Kidney (tissue), 22 donors: Measurements from ENCODE around the gene HHATL. TPM values are rescaled to one million over a fixed set of nuclear protein-coding genes. Genes with fewer than 3 reads are reported as not detected.

Experiments used
- DNase-seq, 5 donors: peaks; one replicate each; pipeline ENCODE4 v3.0.0-alpha.2; 2013 to 2020
- FAIRE-seq: peaks from 2 replicates; lab custom pipeline; 2012; peaks lifted over from hg19 to GRCh38; lab: Jason Lieb, UNC
- H3K27ac ChIP-seq, 2 donors: one replicate each; pipeline ENCODE4 v1.7.0; 2013; ENCODE audit warnings: low read depth in 2 of 2, low read length in 2 of 2, inconsistent platforms in 1 of 2
- H3K27me3 ChIP-seq: one replicate; pipeline ENCODE4 v1.7.1; 2013; ENCODE audit warnings: low read length, inconsistent platforms; ENCODE audit not compliant: control insufficient read depth, insufficient read depth
- H3K36me3 ChIP-seq, 3 donors: one replicate each; pipeline versions ENCODE4 v1.7.0 to v1.7.1; 2013; ENCODE audit warnings: low read length in 3 of 3, control low read depth in 1 of 3, inconsistent platforms in 1 of 3; ENCODE audit not compliant: insufficient read depth in 3 of 3, control insufficient read depth in 2 of 3
- H3K4me1 ChIP-seq, 3 donors: one replicate each; pipeline versions ENCODE4 v1.7.0 to v1.7.1; 2013; ENCODE audit warnings: low read length in 3 of 3, inconsistent platforms in 1 of 3, low read depth in 1 of 3; ENCODE audit not compliant: control insufficient read depth in 2 of 3, insufficient read depth in 2 of 3
- H3K4me3 ChIP-seq, 3 donors: one replicate each; pipeline versions ENCODE4 v1.7.0 to v1.8.1; 2013; ENCODE audit warnings: low read length in 3 of 3, control low read depth in 1 of 3, inconsistent platforms in 1 of 3
- H3K9ac ChIP-seq, 3 donors: one replicate each; pipeline versions ENCODE4 v1.7.0 to v1.7.1; 2013; ENCODE audit warnings: low read length in 3 of 3, control low read depth in 1 of 3, inconsistent platforms in 1 of 3
- H3K9me3 ChIP-seq, 3 donors: one replicate each; pipeline versions ENCODE4 v1.7.0 to v1.7.1; 2013; ENCODE audit warnings: low read length in 3 of 3, control low read depth in 1 of 3, inconsistent platforms in 1 of 3; ENCODE audit not compliant: control insufficient read depth in 2 of 3, insufficient read depth in 1 of 3
- CTCF ChIP-seq: IDR thresholded peaks from 3 replicates; pipeline ENCODE4 v1.5.1; 2012; ENCODE audit warnings: mild to moderate bottlenecking, moderate library complexity, borderline replicate concordance; ENCODE audit not compliant: insufficient read depth; ENCODE audit errors: extremely low read depth
- intact Hi-C: fragments of 100-400 bp; cut with DNase I; formaldehyde crosslinking; loops from one replicate; pipeline ENCODE4 v1.11.1; 2022
- long read RNA-seq, 10 donors: library from polyadenylated mRNA in 1 of 10; unstranded in 1 of 10; transcript quantifications; one replicate each; pipeline ENCODE4 v2.0.0 and lab custom pipeline, GENCODE V29; 2021 to 2026
- polyA plus RNA-seq: library from polyadenylated mRNA; stranded (reverse); fragments of 350-450 nt; fragmentation: Illumina TruSeq; extraction: RNeasy Lipid Tissue Mini Kit (QIAGEN cat#74804); gene quantifications from one replicate; pipeline ENCODE4 v1.2.3, GENCODE V29; 2014; ENCODE audit warnings: low read depth, low replicate concordance; ENCODE audit not compliant: insufficient read depth
- total RNA-seq: library from RNA; stranded (reverse); fragmentation: NEBNext Ultra II Directional; extraction: Animal tissue kit (Norgen Biotek cat#: 25700); gene quantifications from one replicate; pipeline ENCODE4 v1.2.1, GENCODE V29; 2021
- donor health status: control.
- donor health status: control.
- donor health status: control.
- donor health status: control.
- donor health status: control.
- donor health status: DM: yes; HTN: yes; CAD: no.
- donor health status: Normal renal cell carcinoma (clear cell type).

The HHATL gene
- total RNA-seq, result not detected
- polyA plus RNA-seq, result not detected
- long read RNA-seq, donor 1, result 0 reads
- long read RNA-seq, donor 2, result 0 reads
- long read RNA-seq, donor 3, result 0 reads
- long read RNA-seq, donor 4, result 0 reads
- long read RNA-seq, donor 5, result 0 reads
- long read RNA-seq, donor 6, partial matches to known transcripts, result 0 of 1 reads
- long read RNA-seq, donor 6, other reads (novel, unspliced or antisense), result 0 of 1 reads
- long read RNA-seq, donor 7, result 0 reads
- long read RNA-seq, donor 8, result 0 reads
- long read RNA-seq, donor 9, result 0 reads
- long read RNA-seq, donor 10, partial matches to known transcripts, result 0 of 1 reads
- long read RNA-seq, donor 10, other reads (novel, unspliced or antisense), result 0 of 1 reads

- FAIRE-seq (no peak), DNase-seq (peak in 4 of 5 donors; percentile 48 to 70 (median 58))
- Histone ChIP-seq H3K27me3 (no peaks in the 10 kb centered on the region), H3K9me3 (no peaks in the 10 kb centered on the region), H3K4me1 (no peaks in the 10 kb centered on the region), H3K9ac (no peak within 1 kb of the TSS), H3K4me3 (no peak within 1 kb of the TSS), H3K27ac (no peak within 1 kb of the TSS), H3K36me3 (no peaks in the 10 kb centered on the region)
- intact Hi-C loops, result no loop called here
- TF ChIP-seq CTCF, result no peak
These were observed at the start of gene HHATL for GRCh38 chr3:42702066-42702951. Gene HHATL (minus strand): TSS chr3:42702798. CDS start chr3:42700826, 1,972 bp downstream.

- Histone ChIP-seq H3K9ac (no peak overlapping the region), H3K4me1 (peaks cover 0 to 4% (median 0%) of the 10 kb centered on the region in 3 donors), H3K36me3 (no peaks in the 10 kb centered on the region), H3K4me3 (no peak overlapping the region), H3K27ac (no peak overlapping the region), H3K9me3 (no peaks in the 10 kb centered on the region), H3K27me3 (no peaks in the 10 kb centered on the region)
- FAIRE-seq, result no peak
- intact Hi-C loops, result no loop called here
- peak in 1 of 5 donors; percentile 26 for DNase-seq
- no peak for TF ChIP-seq CTCF
These were observed 49.0 kb upstream of the HHATL start for GRCh38 chr3:42751609-42752008.

GRCh38 chr3:42750834-42751233 lies 48.2 kb upstream of the HHATL start:
- Histone ChIP-seq H3K4me1 (peaks cover 4 to 6% (median 5%) of the 10 kb centered on the region in 3 donors), H3K36me3 (no peaks in the 10 kb centered on the region), H3K4me3 (no peak overlapping the region), H3K27me3 (no peaks in the 10 kb centered on the region), H3K27ac (no peak overlapping the region), H3K9ac (no peak overlapping the region), H3K9me3 (no peaks in the 10 kb centered on the region)
- TF ChIP-seq CTCF, result no peak
- DNase-seq (no peak), FAIRE-seq (no peak)
- intact Hi-C loops, result no loop called here
